Frontal cortex (tissue), 4 donors: ENCODE data around the gene RNF19B. TPM values are rescaled to one million over a fixed set of nuclear protein-coding genes. Genes with fewer than 3 reads are reported as not detected.
"Not testable (repeated sequence)": the region's sequence is repeated elsewhere in the genome, so short reads cannot be mapped to it uniquely, and the experiment has no call there.

ENCODE experiments used
- DNase-seq, 2 donors: peaks; one replicate each; pipeline ENCODE4 v3.0.0; 2012; ENCODE audit warnings: low spot score in 2 of 2
- FAIRE-seq: peaks from 2 replicates; lab custom pipeline; 2012; peaks lifted over from hg19 to GRCh38; lab: Jason Lieb, UNC
- total RNA-seq: library from RNA; depleted of rRNA; stranded (reverse); fragments of >200 nt; gene quantifications from one replicate; pipeline ENCODE4 v1.2.3, GENCODE V29; 2014
- donor health status: control.
- donor health status: control.
- donor health status: control.

RNF19B gene
- total RNA-seq, 1 donor from 2014 or later: 37.1 TPM

DNA sequence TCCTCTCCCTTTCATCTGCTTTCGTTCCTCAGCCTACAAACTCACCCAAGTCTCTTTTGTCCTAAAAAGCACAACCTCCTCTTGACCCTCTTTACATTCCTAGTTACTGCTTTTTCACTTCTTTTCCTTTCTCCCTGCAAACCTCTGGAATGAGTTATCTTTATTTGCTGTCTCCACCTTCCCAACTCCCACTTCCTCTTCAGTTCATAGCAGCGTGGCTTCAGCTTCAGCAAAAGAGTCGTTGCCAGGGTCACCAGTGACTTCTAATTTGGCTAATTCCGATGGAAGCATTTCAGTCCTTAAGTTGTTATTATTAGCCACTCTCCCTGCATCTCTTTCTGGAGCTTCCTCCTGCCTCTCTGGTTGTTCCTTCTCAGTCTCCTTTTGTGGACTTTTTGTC is 57.2 kb downstream of the RNF19B start:
- FAIRE-seq: no peak
- DNase-seq: no peak

DNA sequence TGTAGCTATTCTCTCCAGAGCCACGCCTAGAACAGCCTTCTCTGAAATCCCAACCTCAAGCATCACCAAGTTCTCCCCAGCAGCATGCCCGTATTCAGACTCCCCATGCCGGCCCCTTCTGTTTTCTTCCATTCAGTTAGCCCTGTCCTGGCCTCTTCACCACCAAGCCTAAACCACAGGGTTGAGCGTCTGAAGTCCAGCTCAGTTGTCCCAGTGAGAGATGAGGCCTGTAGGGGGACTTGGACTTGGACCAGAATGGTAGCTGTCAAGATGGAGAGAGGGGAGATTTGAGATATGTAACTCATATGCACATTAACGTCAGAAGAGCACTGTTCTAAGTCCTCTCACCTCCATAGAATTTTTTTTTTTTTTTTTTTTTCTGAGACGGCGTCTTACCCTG is 58.0 kb downstream of the RNF19B start:
- DNase-seq (no peak), FAIRE-seq (no peak)

DNA sequence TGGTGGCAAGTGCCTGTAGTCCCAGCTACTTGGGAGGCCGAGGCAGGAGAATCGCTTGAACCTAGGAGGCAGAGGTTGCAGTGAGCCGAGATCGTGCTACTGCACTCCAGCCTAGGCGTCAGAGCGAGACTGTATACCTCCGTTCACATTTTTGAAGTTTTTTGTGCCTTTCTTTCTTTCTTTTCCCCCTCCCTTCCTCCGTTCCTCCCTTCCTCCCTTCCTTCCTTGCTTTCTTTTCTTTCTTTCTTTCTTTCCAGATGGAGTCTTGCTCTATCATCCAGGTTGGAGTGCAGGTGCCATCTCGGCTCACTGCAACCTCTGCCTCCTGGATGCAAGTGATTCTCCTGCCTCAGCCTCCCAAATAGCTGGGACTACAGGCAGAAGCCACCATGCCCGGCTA is 59.0 kb downstream of the RNF19B start:
- not testable (repeated sequence) for FAIRE-seq, DNase-seq

DNA sequence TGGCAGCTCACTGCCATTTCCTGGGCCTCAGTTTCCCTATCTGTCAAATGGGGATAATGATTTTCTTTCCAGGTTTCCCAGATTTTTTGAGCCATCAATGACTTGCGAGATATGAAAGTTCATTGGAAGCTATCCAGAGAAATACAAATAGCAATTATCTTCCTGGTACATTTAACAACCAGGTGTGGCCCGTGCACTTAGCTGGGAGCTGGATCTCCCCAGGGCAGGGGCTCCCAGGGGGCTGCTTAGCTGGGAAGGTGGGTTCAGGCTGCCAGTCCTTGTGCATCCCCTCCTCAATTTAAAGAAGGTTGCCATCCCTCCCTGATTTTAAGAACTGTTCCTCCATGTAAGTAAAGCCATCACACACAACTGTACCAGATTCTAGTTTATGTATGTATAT is 59.8 kb downstream of the RNF19B start:
- DNase-seq (no peak), FAIRE-seq (no peak)

DNA sequence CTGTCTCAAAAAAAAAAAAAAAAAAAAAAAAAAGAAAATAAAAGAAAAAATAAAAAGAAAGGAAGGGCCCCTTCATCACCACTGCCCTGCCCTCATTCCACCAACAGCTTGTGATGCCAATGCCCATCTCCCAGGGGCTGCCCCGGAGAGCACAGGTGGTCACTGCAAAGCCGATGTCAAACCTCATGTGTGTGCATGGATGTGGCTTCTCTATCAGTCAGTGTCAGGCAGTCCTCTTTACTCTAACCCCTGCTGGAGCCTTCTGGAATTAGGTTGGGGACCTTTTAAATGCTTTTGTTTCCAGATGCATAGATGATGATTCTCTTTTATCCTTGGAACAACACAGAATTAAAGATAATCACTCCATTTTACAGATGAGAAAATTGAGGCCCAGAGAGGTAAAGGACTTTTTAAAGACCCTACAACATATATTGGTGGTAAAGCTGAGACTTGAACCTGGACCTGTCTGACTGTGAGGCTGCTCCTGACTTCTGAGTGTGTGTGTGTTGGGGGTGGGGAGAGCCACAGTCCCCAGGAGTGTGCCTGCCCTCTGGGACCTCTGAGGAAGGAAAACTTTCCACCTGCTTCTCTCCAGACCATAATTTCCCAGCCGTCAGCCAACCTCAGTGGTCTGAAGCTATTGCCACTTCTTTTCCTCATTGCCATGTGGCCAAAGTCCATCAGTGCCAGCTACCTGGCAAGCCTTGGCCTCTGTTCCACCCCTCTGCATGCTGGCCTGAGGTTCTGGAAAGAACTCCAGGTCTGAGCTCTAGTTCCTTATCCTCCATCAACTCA is 60.4 kb downstream of the RNF19B start:
- FAIRE-seq (no peak), DNase-seq (no peak)

DNA sequence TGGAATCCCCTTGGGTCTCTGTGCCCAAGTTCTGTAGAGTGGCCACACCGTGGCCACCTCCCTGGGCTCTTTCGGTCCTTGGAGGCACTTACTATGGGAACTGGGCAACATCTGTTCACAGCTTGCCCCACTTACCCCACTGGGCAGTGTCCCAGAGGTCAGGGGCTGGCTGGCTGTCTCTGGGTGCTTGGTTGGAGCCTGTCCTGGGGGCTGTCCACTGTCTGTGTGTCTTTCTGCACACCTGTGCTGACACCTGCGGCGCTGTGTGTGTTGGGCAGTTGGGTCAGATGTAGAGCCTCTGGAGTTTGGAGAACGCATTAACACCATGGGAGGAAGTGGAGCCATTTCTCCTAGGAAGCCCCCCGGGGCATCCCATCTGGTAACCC is 62.1 kb downstream of the RNF19B start:
- no peak for DNase-seq
- no peak for FAIRE-seq

DNA sequence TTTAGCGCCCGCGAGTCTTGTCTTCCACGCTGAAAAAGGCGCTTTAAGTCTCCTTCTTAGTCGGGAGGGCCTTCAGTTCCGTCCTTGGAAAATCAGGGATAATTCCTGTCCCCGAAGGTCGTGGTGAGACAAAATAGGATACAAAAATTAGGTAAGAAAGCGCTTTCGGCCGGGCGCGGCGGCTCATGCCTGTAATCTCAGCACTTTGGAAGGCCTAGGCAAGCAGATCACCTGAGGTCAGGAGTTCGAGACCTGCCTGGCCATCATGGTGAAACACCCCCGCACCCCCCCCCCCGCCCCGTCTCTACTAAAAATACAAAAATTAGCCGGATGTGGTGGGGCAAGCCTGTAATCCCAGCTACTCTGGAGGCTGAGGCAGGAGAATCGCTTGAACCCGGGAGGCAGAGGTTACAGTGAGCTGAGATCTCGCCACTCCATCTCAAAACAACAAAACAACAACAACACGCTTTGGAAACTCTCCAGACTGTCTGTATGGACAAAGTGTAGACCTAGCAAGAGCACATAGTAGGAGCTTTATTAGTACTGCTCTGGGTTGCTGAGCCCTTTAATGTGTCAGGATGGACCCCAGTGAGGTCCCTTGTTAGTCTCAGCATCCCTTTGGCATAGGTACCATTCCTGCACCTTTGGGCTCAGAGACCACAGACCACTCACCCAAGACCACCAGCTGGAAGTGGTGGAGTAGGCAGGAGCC is 62.6 kb downstream of the RNF19B start:
- DNase-seq: no peak

DNA sequence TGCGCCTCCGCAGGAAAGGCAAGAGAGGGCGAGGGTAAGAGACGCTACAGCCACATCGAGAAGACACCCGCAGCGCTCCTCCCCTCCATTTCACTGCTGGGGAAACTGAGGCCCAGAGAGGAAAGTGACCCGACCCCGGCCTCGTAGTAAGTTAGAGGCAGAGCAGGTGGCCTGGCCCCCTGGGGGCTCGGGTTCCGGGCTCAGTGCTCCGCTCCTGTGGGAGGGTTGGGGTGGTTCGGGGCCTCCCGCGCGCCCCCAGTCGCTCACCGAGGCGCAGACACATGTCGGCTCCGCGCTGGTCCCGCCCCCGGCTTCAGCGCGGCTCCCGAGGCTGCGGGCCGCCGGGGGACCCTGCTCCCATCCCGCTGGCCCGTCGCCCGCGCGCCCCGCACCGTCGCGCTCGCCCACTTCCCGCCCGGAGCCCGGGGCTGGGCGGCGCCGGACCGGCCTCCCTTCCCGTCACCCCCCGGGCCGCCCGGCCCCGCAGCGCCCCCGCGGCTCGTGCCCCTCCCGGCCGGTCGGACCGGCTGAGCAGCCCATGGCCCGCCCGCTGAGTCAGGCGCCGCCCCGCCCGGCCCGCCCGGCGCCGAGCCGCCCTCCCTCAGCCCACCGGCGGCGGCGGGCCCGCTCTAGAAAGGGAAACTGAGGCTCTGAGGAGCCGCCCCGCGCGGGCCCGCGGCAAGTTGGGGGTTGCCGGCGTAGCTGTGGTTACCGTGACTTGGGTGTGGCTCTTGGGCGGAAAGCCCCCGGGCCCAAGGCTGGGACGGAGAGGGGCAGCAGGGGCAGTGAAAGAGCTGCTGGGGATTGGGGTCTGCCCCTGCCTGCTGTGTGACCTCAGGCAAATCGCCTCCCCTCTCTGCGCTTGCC is 63.4 kb downstream of the RNF19B start, which contains the start of gene TMEM54:
Gene TMEM54 (minus strand): TSS at position 434 of the 867 bp plus-strand sequence. CDS start 151 bp downstream, at position 283.
- no peak for FAIRE-seq
- DNase-seq: peak; percentile 81 to 86

More for the DNA sequence above, 62.6 kb downstream of the RNF19B start:
- no peak for FAIRE-seq

DNA sequence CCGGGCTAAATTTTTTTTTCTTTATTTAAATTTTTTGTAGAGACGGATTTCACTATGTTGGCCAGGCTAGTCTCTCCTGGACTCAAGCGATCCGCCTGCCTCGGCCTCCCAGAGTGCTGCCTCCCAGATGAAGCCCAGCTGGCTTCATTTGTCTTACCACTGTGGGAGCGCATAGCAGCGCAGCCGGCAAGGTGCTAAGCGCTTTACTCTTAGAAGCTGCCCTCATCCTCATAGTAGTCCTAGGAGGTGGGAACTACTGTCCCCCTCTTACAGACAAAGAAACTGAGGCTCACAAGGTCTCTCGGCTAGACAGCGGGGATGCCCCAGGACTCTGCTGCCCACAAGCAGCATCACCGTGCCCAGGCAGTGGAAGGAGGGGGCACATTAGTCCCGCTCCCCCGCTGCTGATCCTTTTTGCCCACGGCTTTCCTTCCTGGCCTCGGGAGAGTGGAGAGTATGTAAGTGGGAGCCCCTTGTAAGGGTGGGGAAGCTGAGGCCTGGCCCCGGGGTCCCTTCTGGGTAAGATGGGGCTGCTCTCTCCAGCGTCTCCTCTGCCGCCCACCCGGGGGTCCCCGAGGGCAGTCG is 64.1 kb downstream of the RNF19B start:
- FAIRE-seq: no peak
- DNase-seq: no peak

DNA sequence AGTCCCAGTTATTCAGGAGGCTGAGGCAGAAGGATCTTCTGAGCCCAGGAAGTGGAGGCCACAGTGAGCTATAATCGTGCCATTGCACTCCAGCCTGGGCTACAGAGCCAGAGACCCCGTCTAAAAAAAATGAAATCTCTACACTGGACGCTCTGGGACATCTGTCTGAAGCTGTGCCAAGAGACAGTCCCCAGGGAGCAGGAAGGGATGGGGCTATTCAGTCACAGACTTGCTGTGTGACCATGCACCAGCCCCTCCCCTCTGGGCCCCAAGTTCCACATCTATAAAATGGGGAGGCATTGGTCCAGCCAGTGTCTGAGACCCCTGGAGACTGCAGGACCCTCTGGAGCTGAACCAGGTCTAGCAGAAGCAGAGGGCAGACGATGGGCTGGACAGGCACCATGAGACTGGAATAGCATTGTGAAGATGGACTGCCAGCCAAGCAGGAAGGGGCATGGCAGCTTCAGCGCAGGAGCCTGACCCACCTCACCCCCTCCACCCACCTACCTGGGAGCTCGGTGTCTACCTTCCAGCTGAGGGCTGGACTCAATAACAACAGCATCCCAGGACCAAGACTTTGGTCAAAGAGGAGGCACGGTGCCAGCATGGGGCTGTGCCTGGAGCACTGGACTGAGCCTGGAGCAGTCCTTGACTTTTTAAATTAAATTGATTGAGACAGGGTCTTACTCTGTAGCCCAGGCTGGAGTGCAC is 64.9 kb downstream of the RNF19B start:
- no peak for DNase-seq
- FAIRE-seq: no peak

DNA sequence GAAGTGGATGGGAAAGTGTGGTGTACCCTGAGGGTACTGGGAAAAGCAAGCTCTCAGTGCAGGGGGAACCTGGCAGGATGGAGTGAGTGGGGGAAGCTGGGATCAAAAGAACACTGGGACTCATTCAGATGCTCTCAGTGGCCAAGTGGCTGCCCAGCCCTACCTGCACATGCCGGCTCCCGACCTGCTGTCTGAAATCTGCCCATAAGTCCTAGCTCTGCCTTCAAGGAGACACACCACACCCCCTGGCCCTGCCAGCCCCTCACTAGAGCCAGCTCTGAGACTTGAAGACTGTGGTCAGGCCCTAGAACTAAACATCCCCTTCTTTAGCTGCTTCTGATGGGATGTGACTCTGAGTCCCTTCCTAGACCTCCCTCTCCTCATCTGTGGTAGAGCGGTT is 65.7 kb downstream of the RNF19B start:
- FAIRE-seq (no peak), DNase-seq (no peak)

DNA sequence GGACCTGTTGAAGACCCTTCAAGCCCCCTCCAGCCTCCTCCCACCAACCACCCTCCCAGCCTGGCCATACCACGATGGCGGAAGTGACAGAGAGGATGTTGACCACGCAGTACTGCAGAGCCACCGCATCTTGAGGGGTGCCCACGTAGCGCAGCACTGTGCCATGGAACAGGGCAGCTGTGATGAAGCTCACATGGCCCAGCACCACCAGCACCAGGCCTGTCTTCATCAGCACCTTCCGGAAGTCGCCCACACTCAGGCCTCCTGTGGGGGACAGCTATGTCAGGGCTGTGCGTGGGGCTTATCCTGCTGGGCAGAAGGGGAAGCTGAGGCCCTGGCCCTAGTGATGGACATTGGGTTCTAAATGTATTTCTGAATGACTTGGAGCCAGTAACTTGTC is 66.6 kb downstream of the RNF19B start:
- FAIRE-seq (no peak), DNase-seq (no peak)

DNA sequence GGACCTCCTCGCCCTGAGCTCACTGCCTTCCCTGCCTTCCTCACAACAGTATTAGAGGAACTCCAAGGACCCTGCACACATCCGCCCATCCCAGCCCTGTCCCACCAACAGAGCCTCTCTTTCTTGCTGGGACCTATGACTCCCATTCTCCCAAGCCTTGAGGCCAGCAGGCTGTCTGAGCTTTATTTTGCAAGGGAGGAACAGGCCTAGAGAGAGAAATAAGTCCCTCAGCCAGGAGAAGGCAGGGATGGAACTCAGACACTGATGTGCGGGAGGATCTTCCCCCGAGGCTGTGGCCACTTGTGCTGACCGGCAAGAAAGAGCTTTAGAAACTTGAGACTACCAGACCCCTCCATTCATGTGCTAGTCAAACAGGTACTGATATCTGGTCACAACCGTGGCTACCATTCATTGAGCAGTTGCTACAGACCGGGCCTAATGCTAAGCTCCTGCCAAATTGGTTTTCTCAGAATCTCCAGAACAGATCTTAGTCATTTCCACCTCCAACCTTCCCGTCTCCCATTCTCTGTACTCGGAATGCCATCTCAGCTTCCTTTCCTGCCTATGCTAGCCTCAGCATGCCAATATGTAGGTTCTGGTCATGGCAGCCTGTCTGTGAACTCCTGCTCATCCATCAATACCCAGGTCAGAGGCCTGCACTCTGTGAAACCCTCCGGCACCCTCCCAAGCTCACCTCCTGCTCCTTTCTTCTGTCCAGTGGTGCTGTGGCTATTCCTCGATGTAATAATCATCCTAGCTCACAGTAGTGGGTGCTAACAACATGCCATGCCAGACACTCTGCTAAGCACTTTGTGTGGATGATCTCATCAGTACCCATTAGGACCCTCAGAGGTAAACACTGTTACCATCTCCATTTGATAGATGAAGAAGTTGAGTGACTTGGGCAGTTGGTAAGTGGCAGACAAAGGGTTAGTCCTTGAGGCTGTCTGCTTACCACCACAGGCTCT is 67.2 kb downstream of the RNF19B start:
- no peak for DNase-seq
- FAIRE-seq: no peak

DNA sequence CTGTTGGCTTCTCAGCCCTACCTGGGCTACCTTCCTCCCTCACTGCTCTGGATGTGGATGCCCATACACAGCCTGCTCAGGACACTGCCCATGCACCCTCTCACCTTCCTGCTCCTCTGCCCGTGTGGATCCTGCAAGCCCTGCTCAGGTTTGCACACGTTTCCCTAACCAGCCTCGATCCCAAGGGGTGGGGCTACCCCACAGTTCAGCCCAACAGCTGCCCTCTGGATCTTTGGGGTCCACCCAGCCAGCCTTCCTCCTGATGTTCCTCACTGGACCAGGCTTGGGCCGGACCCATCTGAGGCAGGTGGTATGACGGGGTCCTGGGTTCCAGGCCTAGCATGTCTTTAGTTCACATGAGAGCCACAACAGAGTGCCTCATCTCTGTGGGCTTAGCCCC is 68.2 kb downstream of the RNF19B start:
- FAIRE-seq: no peak

DNA sequence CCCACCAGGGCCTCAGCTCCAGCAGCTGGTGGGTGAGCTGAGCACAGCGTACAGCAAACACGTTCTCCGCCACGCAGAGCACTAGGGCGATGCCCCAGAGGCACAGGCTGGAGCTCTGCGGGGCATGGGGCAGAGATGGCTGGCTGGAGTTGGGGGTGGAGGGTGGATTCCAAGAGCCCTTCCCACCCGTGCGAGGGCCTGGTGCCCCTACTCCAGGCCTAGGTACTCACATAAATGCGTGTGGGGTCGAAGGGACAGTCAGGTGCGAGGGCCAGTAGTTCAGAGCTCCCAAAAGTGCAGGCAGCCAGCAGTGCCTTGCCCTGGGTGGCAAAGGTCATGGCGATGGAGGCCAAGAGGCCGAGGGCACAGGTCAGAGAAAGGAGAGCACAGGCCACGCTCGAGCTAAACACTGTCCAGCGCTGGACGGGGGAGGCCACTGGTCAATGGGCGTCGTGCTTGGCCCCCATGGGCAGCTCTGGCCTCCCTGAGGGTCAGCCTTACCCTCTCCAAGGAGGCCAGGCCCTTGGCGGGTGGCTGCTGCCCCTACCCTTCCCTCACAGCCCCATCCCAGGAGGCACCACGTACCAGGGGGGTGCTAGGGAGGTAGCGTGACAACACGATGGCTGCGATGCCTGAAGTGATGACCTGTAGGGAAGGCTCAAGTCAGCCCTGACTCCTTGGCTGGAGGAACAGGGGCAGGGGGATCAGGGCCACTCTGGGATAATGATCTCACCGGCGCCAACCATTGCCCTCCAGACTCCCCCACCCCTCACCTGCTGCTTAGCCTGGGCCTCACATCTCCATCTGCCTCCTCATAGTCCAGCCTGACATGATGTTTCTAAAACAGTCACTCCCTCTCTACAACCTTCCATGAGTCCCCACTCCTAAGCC is 69.0 kb downstream of the RNF19B start:
- no peak for DNase-seq
- no peak for FAIRE-seq

More for the DNA sequence above, 68.2 kb downstream of the RNF19B start:
- DNase-seq: no peak

DNA sequence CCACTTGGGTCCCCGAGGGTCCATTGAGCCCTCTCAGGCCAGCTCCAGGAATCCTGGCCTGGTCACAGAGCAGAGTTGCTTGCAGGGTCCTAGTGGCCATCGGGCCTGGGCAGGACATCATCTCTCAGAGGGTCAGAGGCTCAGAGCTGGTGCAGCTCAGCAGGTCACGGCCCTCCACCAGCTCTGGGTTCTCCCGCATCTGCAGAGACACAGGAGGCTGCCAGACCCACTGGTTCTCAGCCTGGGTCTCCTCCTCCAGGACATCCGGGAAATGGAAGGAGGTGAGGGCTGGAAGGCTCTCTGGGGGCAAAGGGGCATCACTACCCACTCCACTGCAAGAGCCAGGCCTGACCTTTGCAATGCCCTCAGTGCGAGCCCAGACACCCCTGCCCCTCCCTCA is 69.9 kb downstream of the RNF19B start:
- FAIRE-seq (no peak), DNase-seq (no peak)

DNA sequence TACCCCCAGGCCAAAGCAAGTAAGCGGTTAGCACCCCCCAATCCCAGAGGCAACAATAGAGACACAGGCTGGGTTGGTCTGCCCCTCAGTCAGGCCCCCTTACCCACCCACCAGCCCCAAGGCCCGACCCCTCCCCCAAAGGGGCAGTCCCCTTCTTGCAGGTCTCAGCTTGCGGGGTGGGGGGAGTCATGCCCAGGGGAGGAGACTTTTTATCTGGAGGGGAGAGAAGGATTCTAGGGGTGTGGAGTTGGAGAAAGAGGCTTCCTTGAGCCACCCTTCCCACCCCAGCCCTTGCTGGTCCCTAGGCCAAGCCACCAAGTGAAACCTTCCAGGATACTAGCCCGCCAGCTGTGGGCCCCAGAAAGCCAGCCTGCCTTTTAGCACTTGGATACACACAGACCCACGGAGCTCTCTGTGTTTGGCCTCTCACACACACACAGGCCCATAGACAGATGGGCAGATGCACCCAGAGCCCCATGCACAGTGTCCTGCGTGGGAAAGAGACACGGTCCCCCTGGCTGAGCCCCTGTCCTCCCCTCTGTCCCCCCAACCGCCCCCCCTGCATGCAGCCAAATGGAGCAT is 70.5 kb downstream of the RNF19B start:
- DNase-seq: no peak
- no peak for FAIRE-seq
